Gastroesophageal sphincter (tissue), 4 donors: Measurements from ENCODE around the gene BCAR3. TPM values are rescaled to one million over a fixed set of nuclear protein-coding genes. Genes with fewer than 3 reads are reported as not detected.
"Not testable (repeated sequence)": the region's sequence is repeated elsewhere in the genome, so short reads cannot be mapped to it uniquely, and the experiment has no call there.

Experiments
- ATAC-seq: fragments of 150-250 bp; one replicate; pipeline ENCODE4 v1.9.1; 2016; ENCODE audit warnings: mild to moderate bottlenecking, moderate library complexity
- H3K27ac ChIP-seq, 4 donors: fragments of 200-600 bp; sonication (generic) in 3 of 4; 1 replicate in 3 of 4; 2 replicates in 1 of 4; pipeline ENCODE4 v1.5.1; 2016 to 2019
- H3K27me3 ChIP-seq: fragments of 200-600 bp; sonication (generic); one replicate; pipeline ENCODE4 v1.5.1; 2019
- H3K36me3 ChIP-seq, 2 donors: fragments of 200-600 bp; sonication (generic); one replicate each; pipeline ENCODE4 v1.5.1; 2019; ENCODE audit warnings: control low read depth in 1 of 2
- H3K4me1 ChIP-seq, 3 donors: fragments of 200-600 bp; sonication (generic); 1 replicate in 2 of 3; 2 replicates in 1 of 3; pipeline ENCODE4 v1.5.1; 2016 to 2019; ENCODE audit warnings: control low read depth in 2 of 3
- H3K4me3 ChIP-seq, 2 donors: fragments of 200-600 bp; sonication (generic); one replicate each; pipeline ENCODE4 v1.5.1; 2019; ENCODE audit warnings: mild to moderate bottlenecking in 1 of 2, moderate library complexity in 1 of 2
- H3K9me3 ChIP-seq, 3 donors: fragments of 200-600 bp; sonication (generic); one replicate each; pipeline ENCODE4 v1.5.1; 2017 to 2019; ENCODE audit warnings: control low read depth in 2 of 3
- CTCF ChIP-seq, 4 experiments: fragments of 200-600 bp in 2 of 4; fragments of 450-650 bp in 2 of 4; sonication (generic) in 1 of 4; IDR thresholded peaks; one replicate each; pipeline ENCODE4 v1.5.1; 2017 to 2019; ENCODE audit warnings: antibody characterized with exemption in 4 of 4, mild to moderate bottlenecking in 2 of 4, moderate library complexity in 2 of 4
- EP300 ChIP-seq: sonication (generic); formaldehyde crosslinking; IDR thresholded peaks from one replicate; pipeline ENCODE4 v1.6.1; 2017; ENCODE audit warnings: antibody characterized with exemption, mild to moderate bottlenecking
- POLR2A ChIP-seq, 2 donors: fragments of 450-650 bp; IDR thresholded peaks; one replicate each; pipeline ENCODE4 v1.6.1; 2017; ENCODE audit warnings: antibody characterized with exemption in 2 of 2, mild to moderate bottlenecking in 2 of 2, moderate library complexity in 1 of 2
- POLR2AphosphoS5 ChIP-seq: sonication (generic); formaldehyde crosslinking; IDR thresholded peaks from one replicate; pipeline ENCODE4 v1.6.1; 2017; ENCODE audit warnings: antibody characterized with exemption
- WGBS, 2 donors: methylation state at CpG; one replicate each; pipeline ENCODE4 v1.1.5; 2018; ENCODE audit warnings: low coverage in 1 of 2; 5-methylcytosine and 5-hydroxymethylcytosine counted together
- total RNA-seq, 4 donors: library from RNA; depleted of rRNA; stranded (reverse); fragments of >200 nt; gene quantifications; one replicate each; pipeline ENCODE4 v1.1.0, GENCODE V29; 2016

BCAR3 gene
- total RNA-seq, 4 donors from 2014 or later = 33.9 to 40.2 (median 38.3) TPM

- Histone ChIP-seq H3K36me3 (peaks cover 0 to 5% of the 10 kb centered on the region in 2 donors), H3K4me1 (peaks cover 3 to 42% (median 4%) of the 10 kb centered on the region in 3 donors), H3K4me3 (no peak overlapping the region), H3K9me3 (no peaks in the 10 kb centered on the region), H3K27ac (no peak overlapping the region), H3K27me3 (no peaks in the 10 kb centered on the region)
- ATAC-seq = no peak
- 82 to 92% methylated on average over 3 to 4 of the region's 5 CpGs for WGBS, 2 donors
- TF ChIP-seq POLR2AphosphoS5 (no peak), CTCF (IDR thresholded peaks at IDR 0.05) (no peak), EP300 (no peak), POLR2A (IDR thresholded peaks at IDR 0.05) (no peak)
Observed at GRCh38 chr1:93658188-93658587, 23.4 kb downstream of the BCAR3 start.

GRCh38 chr1:93656491-93656890 lies 25.1 kb downstream of the BCAR3 start:
- H3K27me3 ChIP-seq = no peaks in the 10 kb centered on the region
- H3K36me3 ChIP-seq = peaks cover 0 to 5% of the 10 kb centered on the region in 2 donors
- TF ChIP-seq CTCF (IDR thresholded peaks at IDR 0.05) = no peak
- no peak for TF ChIP-seq EP300
- TF ChIP-seq POLR2AphosphoS5 = no peak
- no peak for TF ChIP-seq POLR2A (IDR thresholded peaks at IDR 0.05)
- no peak overlapping the region for H3K27ac ChIP-seq
- H3K4me3 ChIP-seq = no peak overlapping the region
- no peak for ATAC-seq
- H3K4me1 ChIP-seq = peaks cover 0 to 39% (median 0%) of the 10 kb centered on the region in 3 donors
- WGBS, 2 donors = 78 to 94% methylated on average over 1 to 5 of the region's 5 CpGs
- no peaks in the 10 kb centered on the region for H3K9me3 ChIP-seq

- TF ChIP-seq POLR2A (IDR thresholded peaks at IDR 0.05) (no peak), EP300 (no peak), POLR2AphosphoS5 (no peak), CTCF (IDR thresholded peaks at IDR 0.05) (no peak)
- peaks cover 0 to 3% of the 10 kb centered on the region in 2 donors for H3K36me3 ChIP-seq
- H3K4me3 ChIP-seq = no peak overlapping the region
- no peaks in the 10 kb centered on the region for H3K27me3 ChIP-seq
- H3K4me1 ChIP-seq = peaks cover 0 to 27% (median 0%) of the 10 kb centered on the region in 3 donors
- H3K27ac ChIP-seq = no peak overlapping the region
- no peak for ATAC-seq
- WGBS, 2 donors = 92 to 100% methylated on average over 6 of the region's 6 CpGs
- no peaks in the 10 kb centered on the region for H3K9me3 ChIP-seq
Observed at GRCh38 chr1:93653656-93654055, 28.0 kb downstream of the BCAR3 start.

GRCh38 chr1:93652323-93652949 lies 29.2 kb downstream of the BCAR3 start:
- H3K27ac ChIP-seq = peak overlapping the region in 2 of 4 donors; percentile 4 to 33
- no peak overlapping the region for H3K4me3 ChIP-seq
- WGBS, 2 donors = 40 to 55% methylated on average over 7 of the region's 7 CpGs
- peaks cover 0 to 27% (median 0%) of the 10 kb centered on the region in 3 donors for H3K4me1 ChIP-seq
- no peaks in the 10 kb centered on the region for H3K27me3 ChIP-seq
- no peak for ATAC-seq
- H3K9me3 ChIP-seq = no peaks in the 10 kb centered on the region
- H3K36me3 ChIP-seq = no peaks in the 10 kb centered on the region
- TF ChIP-seq EP300 = no peak
- no peak for TF ChIP-seq CTCF (IDR thresholded peaks at IDR 0.05)
- TF ChIP-seq POLR2AphosphoS5 = no peak
- no peak for TF ChIP-seq POLR2A (IDR thresholded peaks at IDR 0.05)

GRCh38 chr1:93651695-93652094 lies 29.9 kb downstream of the BCAR3 start:
- Histone ChIP-seq H3K9me3 (no peaks in the 10 kb centered on the region), H3K36me3 (no peaks in the 10 kb centered on the region), H3K27me3 (no peaks in the 10 kb centered on the region), H3K4me3 (no peak overlapping the region), H3K4me1 (peaks cover 0 to 27% (median 0%) of the 10 kb centered on the region in 3 donors), H3K27ac (peak overlapping the region in 1 of 4 donors; percentile 4)
- TF ChIP-seq POLR2AphosphoS5 (no peak), CTCF (IDR thresholded peaks at IDR 0.05) (no peak), POLR2A (IDR thresholded peaks at IDR 0.05) (no peak), EP300 (no peak)
- 82 to 89% methylated on average over 3 to 8 of the region's 8 CpGs for WGBS, 2 donors
- ATAC-seq = no peak

- not testable (repeated sequence) for H3K27me3 ChIP-seq, H3K27ac ChIP-seq, H3K36me3 ChIP-seq, H3K4me3 ChIP-seq, H3K9me3 ChIP-seq, ATAC-seq
- peaks cover 0 to 21% (median 0%) of the 10 kb centered on the region in 3 donors for H3K4me1 ChIP-seq
- WGBS, 2 donors = 87 to 94% methylated on average over 4 to 5 of the region's 5 CpGs
Observed at GRCh38 chr1:93650159-93650558, 31.5 kb downstream of the BCAR3 start.
